ENCODE measurements around the gene DUOXA1. TPM values are rescaled to one million over a fixed set of nuclear protein-coding genes. Genes with fewer than 3 reads are reported as not detected.
A peak's percentile ranks its signal among the peaks of the same experiment; 100 is the strongest.

The DUOXA1 gene
- total RNA-seq, 1 donor = 0.36 TPM

GRCh38 chr15:45141386-45141785, 11.7 kb upstream of the DUOXA1 start:
- Histone ChIP-seq H3K4me3 (ENCODE audit: insufficient read depth, low read length) (no peak overlapping the region), H3K4me2 (ENCODE audit: insufficient read depth, low read length) (no peak overlapping the region), H3K36me3 (ENCODE audit: insufficient read depth, low read length) (no peaks in the 10 kb centered on the region), H3K79me2 (ENCODE audit: insufficient read depth, low read length) (no peaks in the 10 kb centered on the region), H3K9me3 (ENCODE audit: low read depth, low read length) (no peaks in the 10 kb centered on the region), H3K4me1 (ENCODE audit: insufficient read depth, low read length) (no peaks in the 10 kb centered on the region), H2AFZ (ENCODE audit: low read length) (no peak overlapping the region), H3K27ac (ENCODE audit: low read depth, low read length) (no peak overlapping the region), H3K27me3 (ENCODE audit: insufficient read depth, low read length) (peaks cover 28% of the 10 kb centered on the region), H4K20me1 (ENCODE audit: insufficient read depth, low read length) (no peaks in the 10 kb centered on the region)
- peak; percentile 54 for DNase-seq (ENCODE audit: insufficient read length, low spot score, missing footprints)
- no peak for TF ChIP-seq CTCF (IDR thresholded peaks at IDR 0.05; ENCODE audit: extremely low read depth, low read depth, low read length)

- Histone ChIP-seq H3K27me3 (ENCODE audit: insufficient read depth, low read length) (peaks cover 34% of the 10 kb centered on the region), H3K4me1 (ENCODE audit: insufficient read depth, low read length) (no peaks in the 10 kb centered on the region), H4K20me1 (ENCODE audit: insufficient read depth, low read length) (no peaks in the 10 kb centered on the region), H3K27ac (ENCODE audit: low read depth, low read length) (no peak overlapping the region), H3K36me3 (ENCODE audit: insufficient read depth, low read length) (no peaks in the 10 kb centered on the region), H3K4me2 (ENCODE audit: insufficient read depth, low read length) (no peak overlapping the region), H3K9me3 (ENCODE audit: low read depth, low read length) (no peaks in the 10 kb centered on the region), H3K79me2 (ENCODE audit: insufficient read depth, low read length) (no peaks in the 10 kb centered on the region), H3K4me3 (ENCODE audit: insufficient read depth, low read length) (no peak overlapping the region), H2AFZ (ENCODE audit: low read length) (no peak overlapping the region)
- no peak for DNase-seq (ENCODE audit: insufficient read length, low spot score, missing footprints)
- TF ChIP-seq CTCF (IDR thresholded peaks at IDR 0.05; ENCODE audit: extremely low read depth, low read depth, low read length) = no peak
Measured at GRCh38 chr15:45140557-45141250, 11.0 kb upstream of the DUOXA1 start.

GRCh38 chr15:45139770-45140169, 10.1 kb upstream of the DUOXA1 start:
- H2AFZ ChIP-seq (ENCODE audit: low read length) = no peak overlapping the region
- H4K20me1 ChIP-seq (ENCODE audit: insufficient read depth, low read length) = no peaks in the 10 kb centered on the region
- H3K4me3 ChIP-seq (ENCODE audit: insufficient read depth, low read length) = no peak overlapping the region
- no peaks in the 10 kb centered on the region for H3K4me1 ChIP-seq (ENCODE audit: insufficient read depth, low read length)
- peaks cover 38% of the 10 kb centered on the region for H3K27me3 ChIP-seq (ENCODE audit: insufficient read depth, low read length)
- no peaks in the 10 kb centered on the region for H3K79me2 ChIP-seq (ENCODE audit: insufficient read depth, low read length)
- TF ChIP-seq CTCF (IDR thresholded peaks at IDR 0.05; ENCODE audit: extremely low read depth, low read depth, low read length) = no peak
- DNase-seq (ENCODE audit: insufficient read length, low spot score, missing footprints) = peak; percentile 42
- H3K27ac ChIP-seq (ENCODE audit: low read depth, low read length) = no peak overlapping the region
- no peaks in the 10 kb centered on the region for H3K9me3 ChIP-seq (ENCODE audit: low read depth, low read length)
- H3K36me3 ChIP-seq (ENCODE audit: insufficient read depth, low read length) = no peaks in the 10 kb centered on the region
- H3K4me2 ChIP-seq (ENCODE audit: insufficient read depth, low read length) = no peak overlapping the region

GRCh38 chr15:45138814-45139765, 9.4 kb upstream of the DUOXA1 start:
- Histone ChIP-seq H3K4me1 (ENCODE audit: insufficient read depth, low read length) (no peaks in the 10 kb centered on the region), H4K20me1 (ENCODE audit: insufficient read depth, low read length) (no peaks in the 10 kb centered on the region), H3K4me3 (ENCODE audit: insufficient read depth, low read length) (no peak overlapping the region), H3K27ac (ENCODE audit: low read depth, low read length) (no peak overlapping the region), H3K36me3 (ENCODE audit: insufficient read depth, low read length) (no peaks in the 10 kb centered on the region), H3K27me3 (ENCODE audit: insufficient read depth, low read length) (peaks cover 42% of the 10 kb centered on the region), H2AFZ (ENCODE audit: low read length) (no peak overlapping the region), H3K4me2 (ENCODE audit: insufficient read depth, low read length) (no peak overlapping the region), H3K79me2 (ENCODE audit: insufficient read depth, low read length) (no peaks in the 10 kb centered on the region), H3K9me3 (ENCODE audit: low read depth, low read length) (no peaks in the 10 kb centered on the region)
- no peak for TF ChIP-seq CTCF (IDR thresholded peaks at IDR 0.05; ENCODE audit: extremely low read depth, low read depth, low read length)
- peak; percentile 27 for DNase-seq (ENCODE audit: insufficient read length, low spot score, missing footprints)
